HG03342 (cell line): ENCODE data around the gene NDUFAF3.

Experiments
- ATAC-seq: cut with Tn5 transposase; IDR thresholded peaks from one replicate; pipeline ENCODE4 v1.9.1; 2021; ENCODE audit warnings: mild to moderate bottlenecking, moderate library complexity; ENCODE audit not compliant: unreplicated experiment

The NDUFAF3 gene

GRCh38 chr3:49017229-49017970 lies 4.5 kb upstream of the NDUFAF3 start:
- no peak for ATAC-seq

- ATAC-seq: no peak
Observed at GRCh38 chr3:49017971-49018706, 3.8 kb upstream of the NDUFAF3 start, which contains the start of gene DALRD3. DALRD3 (minus strand) TSS chr3:49018580; CDS start chr3:49018564, 16 bp downstream.

GRCh38 chr3:49018707-49019006 lies 3.3 kb upstream of the NDUFAF3 start:
- ATAC-seq: no peak

GRCh38 chr3:49019941-49020329 lies 2.0 kb upstream of the NDUFAF3 start:
- no peak for ATAC-seq

GRCh38 chr3:49020330-49021212 lies 1.4 kb upstream of the NDUFAF3 start:
- no peak for ATAC-seq

- peak; percentile 47 for ATAC-seq
Observed at GRCh38 chr3:49021213-49021812, 608 bp upstream of the NDUFAF3 start.

- no peak for ATAC-seq
Observed at GRCh38 chr3:49022688-49023171, 809 bp downstream of the NDUFAF3 start.

GRCh38 chr3:49023775-49024174 lies 1.9 kb downstream of the NDUFAF3 start:
- no peak for ATAC-seq

- ATAC-seq: no peak
Observed at GRCh38 chr3:49024449-49024848, 2.5 kb downstream of the NDUFAF3 start.

GRCh38 chr3:49025005-49025792 lies 3.3 kb downstream of the NDUFAF3 start:
- no peak for ATAC-seq

- no peak for ATAC-seq
Observed at GRCh38 chr3:49025793-49026520, 4.0 kb downstream of the NDUFAF3 start.

- ATAC-seq: no peak
Observed at GRCh38 chr3:49026536-49026935, 4.6 kb downstream of the NDUFAF3 start.

GRCh38 chr3:49027634-49028033 lies 5.7 kb downstream of the NDUFAF3 start:
- ATAC-seq: no peak

GRCh38 chr3:49028298-49028672 lies 6.4 kb downstream of the NDUFAF3 start:
- ATAC-seq: no peak

GRCh38 chr3:49028673-49029562 lies 7.0 kb downstream of the NDUFAF3 start, which contains the start of gene IMPDH2:
IMPDH2 (minus strand) TSS chr3:49029398; CDS start chr3:49029350, 48 bp downstream.
- peak; percentile 88 for ATAC-seq

GRCh38 chr3:49029563-49029884 lies 7.6 kb downstream of the NDUFAF3 start:
- no peak for ATAC-seq

GRCh38 chr3:49030321-49030720 lies 8.4 kb downstream of the NDUFAF3 start:
- no peak for ATAC-seq

- no peak for ATAC-seq
Observed at GRCh38 chr3:49032646-49033304, 10.9 kb downstream of the NDUFAF3 start.
